Posterior vena cava (tissue), 2 donors: ENCODE results near the gene PMEPA1. TPM values are rescaled to one million over a fixed set of nuclear protein-coding genes. Genes with fewer than 3 reads are reported as not detected.

Source experiments
- DNase-seq: peaks from one replicate; pipeline ENCODE4 v3.0.0-alpha.2; 2020; ENCODE audit warnings: low spot score
- intact Hi-C, 2 donors: fragments of 100-400 bp; cut with DNase I; formaldehyde crosslinking; loops; one replicate each; pipeline versions ENCODE4 v1.14.1 to v1.14.2; 2022 to 2023
- long read RNA-seq, 2 donors: library from polyadenylated mRNA; unstranded; transcript quantifications; one replicate each; pipeline ENCODE4 v2.0.0, GENCODE V29; 2020 to 2021
- total RNA-seq, 2 donors: library from RNA; stranded (reverse); fragmentation: NEBNext Ultra II Directional; extraction: Animal tissue kit (Norgen Biotek cat#: 25700); gene quantifications; one replicate each; pipeline ENCODE4 v1.2.1, GENCODE V29; 2021
- donor health status: DM: yes; HTN: yes; CAD: no.
- donor health status: DM: yes; HTN: yes; CAD: no.

PMEPA1 gene
- 10 to 100 TPM; 45.6 to 55.6 TPM for total RNA-seq
- long read RNA-seq, donor 1, full-length matches to known transcripts: 21 of 39 reads
- long read RNA-seq, donor 1, partial matches to known transcripts: 2 of 39 reads
- long read RNA-seq, donor 1, other reads (novel, unspliced or antisense): 16 of 39 reads
- long read RNA-seq, donor 2, full-length matches to known transcripts: 13 of 34 reads
- long read RNA-seq, donor 2, partial matches to known transcripts: 8 of 34 reads
- long read RNA-seq, donor 2, other reads (novel, unspliced or antisense): 13 of 34 reads

DNA sequence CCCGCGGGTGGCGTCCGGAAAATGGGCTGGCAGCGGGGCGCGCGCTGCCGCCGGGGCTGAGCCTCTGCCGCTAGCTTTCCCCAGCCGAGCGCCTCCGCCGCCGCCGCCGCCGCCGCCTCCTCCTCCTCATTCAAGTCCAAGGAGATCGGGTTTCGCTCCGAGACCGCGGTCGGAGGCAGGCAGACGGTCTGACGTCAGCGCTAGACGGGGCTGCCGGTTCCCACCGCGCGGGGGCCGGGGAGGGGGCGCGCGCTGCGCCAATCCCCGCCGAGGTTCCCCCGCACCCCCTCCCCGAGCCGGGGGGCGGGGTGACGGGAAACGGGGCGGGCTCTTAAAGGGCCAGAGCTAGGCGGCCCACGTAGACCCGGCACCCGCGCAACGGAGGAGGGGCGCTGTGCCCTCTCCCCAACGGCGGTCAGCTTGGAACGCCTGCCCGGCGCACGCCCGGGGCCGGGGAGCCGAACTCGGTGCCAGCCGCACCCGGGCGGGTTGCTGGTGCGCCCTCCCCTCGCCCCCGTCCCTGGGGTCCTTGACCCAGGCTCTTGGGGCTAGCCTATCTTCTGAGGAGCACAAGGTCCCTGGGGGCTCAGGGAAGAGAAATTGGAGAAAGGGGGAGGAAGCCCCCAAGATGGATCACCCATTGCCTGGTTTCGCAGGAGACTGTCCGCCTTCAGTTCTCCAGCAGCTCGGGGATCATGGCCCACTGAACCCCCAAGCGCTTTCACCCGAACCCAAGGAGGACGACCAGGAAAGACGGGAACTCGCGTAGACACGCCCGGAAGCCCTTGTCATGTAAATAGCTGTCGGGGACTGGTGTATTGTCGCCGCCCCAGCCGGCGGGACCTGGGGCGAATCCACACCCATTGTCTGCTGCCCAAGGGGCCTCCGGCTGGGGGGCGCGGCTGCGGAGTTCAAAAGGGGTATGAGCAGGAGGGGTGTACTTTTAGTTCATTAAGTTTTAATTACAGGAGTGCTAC, at the start of gene PMEPA1:
PMEPA1 (minus strand) TSS at position 193 of the 977 bp plus-strand sequence. CDS start 433 bp downstream, outside the sequence.
- DNase-seq: peak; percentile 97
- intact Hi-C loops: no loop called here

DNA sequence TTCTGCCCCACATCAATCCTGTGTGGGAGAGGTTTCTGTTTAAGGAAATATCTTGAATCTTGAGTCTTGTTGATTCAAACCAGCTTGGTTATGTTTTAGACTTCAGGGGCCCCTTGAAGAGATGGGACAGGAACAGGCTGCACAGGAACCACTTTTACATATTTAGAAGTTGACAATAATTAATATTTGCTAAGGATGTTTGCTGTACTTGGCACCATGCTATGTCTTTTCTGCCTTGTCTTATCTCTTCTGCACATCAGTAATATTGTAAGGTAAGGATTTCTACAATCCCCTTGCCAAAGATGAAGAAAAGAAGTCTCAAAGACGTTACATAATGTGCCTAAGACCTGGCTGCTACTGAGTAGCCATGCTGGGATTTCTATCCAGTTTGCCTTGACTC, 48.0 kb upstream of the PMEPA1 start:
- no peak for DNase-seq
- intact Hi-C loops: no loop called here

DNA sequence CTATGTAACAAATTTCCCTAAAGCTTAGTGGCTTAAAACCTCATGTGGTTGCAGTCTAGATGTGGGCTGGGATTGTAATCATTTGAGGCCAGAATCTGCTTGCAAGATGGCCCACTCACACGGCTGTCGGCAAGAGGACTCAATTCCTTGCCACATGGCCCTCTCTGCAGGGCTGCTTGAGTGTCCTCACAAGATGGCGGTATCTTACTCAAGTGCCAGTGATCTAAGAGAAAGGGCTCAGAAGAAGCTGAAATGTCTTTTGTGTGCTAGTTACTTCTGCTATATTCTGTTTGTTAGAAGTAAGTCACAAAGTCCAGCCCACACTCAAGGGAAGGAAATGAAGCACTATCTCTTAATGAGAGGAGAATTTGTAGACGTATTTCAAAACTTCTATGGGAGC, 47.1 kb upstream of the PMEPA1 start:
- intact Hi-C loops: no loop called here
- DNase-seq: no peak

DNA sequence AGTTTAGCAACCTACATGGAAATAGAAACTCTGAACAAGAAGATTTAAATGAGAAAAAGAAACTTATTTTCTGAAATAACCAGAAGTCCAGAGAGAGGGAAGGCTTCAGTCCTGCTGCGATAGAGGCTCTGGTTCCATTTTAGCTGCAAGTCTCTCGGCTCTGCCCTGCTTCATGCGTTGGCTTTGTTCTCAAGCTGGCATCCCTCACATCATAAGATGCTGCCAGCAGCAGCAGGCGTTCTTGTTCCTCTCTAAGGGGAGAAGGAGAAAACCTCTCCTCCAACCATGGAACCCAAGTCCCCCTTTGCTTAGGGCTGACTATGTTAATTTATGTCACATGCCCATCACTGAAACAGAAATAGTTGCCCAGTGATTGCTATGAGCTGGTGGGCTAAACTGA, 46.4 kb upstream of the PMEPA1 start:
- intact Hi-C loops: no loop called here
- no peak for DNase-seq

DNA sequence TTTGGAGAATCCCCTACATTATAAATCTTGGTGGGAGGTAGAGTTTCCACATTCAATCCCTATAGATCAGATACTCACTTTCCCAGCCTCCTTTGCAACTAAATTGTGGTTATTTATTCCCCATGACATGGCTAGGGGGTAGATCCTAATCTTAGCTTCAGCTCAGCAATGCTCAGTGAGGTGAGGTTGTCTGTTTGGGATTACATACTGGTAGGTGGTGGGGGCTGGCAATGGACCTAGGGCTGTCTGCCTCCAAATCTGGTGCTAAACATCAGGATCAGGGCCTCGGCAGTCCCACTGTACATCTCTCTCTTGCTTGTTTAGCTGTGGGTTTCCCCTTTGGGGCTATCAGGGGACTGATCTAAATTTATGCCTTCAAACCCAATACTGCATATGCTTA, 45.8 kb upstream of the PMEPA1 start:
- no peak for DNase-seq
- intact Hi-C loops: no loop called here

DNA sequence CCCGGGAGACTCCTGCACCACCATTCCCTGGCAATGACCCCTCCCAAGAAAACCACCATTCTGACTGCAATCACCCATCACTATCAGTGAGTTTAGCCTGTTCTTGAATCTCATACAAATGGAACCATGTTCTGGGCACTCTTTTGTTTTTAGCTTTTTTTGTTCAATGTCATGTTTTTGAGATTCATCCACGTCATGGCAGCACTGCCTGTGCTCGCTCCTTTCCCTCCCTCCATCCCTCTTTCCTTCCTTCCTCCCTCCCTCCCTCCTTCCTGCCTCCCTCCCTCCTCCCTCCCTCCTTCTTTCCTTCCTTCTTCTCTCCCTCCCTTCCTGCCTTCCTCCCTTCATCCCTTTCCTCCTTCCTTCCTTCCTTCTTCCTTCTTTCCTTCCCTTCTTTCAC, 44.4 kb upstream of the PMEPA1 start:
- intact Hi-C loops: no loop called here
- no peak for DNase-seq

DNA sequence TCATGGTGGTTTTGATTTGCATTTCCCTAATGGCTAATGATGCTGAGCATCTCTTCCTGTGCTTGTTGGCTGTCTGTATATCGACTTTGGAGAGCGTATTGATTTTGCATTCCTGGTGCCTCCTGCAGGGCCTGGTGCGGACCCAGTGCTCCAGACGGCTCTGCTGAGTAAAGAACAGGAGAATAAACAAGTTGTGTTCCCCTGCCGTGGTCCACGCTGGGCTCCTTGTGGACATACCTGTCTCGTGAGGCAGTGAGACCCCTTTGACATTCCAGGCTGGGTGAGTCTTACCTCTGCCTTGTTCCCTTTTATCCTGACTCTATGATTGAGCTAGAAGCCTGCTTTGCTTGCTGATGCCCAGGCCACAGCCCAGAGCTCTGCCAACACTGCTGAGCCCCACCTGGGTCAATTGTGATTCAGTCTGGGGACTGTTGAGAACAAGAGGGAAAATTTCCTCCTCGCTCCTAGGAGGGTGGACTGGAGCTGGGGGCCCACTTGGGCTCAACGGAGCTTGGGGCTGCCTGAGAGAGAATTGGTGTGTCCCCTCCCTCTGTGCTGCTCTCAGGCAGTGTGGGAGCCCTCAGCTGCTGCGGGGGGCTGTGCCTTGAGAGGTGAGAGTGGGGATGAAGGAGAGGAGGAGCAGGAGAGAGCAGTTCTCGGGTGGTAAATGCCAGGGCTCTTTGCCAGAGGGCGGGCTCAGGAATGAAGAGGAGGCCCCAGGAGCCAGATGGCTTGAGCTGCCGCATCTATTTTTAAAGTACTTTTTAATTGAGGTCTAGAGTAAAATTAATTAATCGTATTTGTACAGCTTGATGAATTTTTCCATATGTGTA, 43.7 kb upstream of the PMEPA1 start:
- peak; percentile 76 for DNase-seq
- intact Hi-C loops: no loop called here

- DNase-seq: peak; percentile 11
- intact Hi-C loops: no loop called here
These were observed 41.6 kb upstream of the PMEPA1 start for GRCh38 chr20:57751411-57751810.

DNA sequence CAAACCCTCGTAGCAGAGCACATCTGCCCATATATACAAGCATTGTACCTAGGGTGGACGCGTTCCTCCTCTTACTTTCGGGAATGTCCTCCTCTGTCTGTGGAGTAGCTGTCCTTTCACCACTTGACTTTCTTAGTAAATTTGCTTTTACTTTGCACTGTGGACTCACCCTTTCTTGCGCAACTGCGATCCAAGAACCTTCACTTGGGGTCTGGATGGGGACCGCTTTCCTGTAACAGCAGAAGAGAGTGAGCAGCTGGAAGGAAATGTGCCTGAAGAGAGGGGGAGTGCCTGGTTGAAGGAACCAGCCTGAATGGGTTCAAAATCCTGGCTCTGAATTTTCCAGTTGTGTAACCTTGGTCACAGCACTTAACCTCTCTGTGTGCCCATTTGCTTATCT, 40.1 kb upstream of the PMEPA1 start:
- intact Hi-C loops: no loop called here
- DNase-seq: peak; percentile 20

- no peak for DNase-seq
These were observed 39.4 kb upstream of the PMEPA1 start for GRCh38 chr20:57749131-57749690.

DNA sequence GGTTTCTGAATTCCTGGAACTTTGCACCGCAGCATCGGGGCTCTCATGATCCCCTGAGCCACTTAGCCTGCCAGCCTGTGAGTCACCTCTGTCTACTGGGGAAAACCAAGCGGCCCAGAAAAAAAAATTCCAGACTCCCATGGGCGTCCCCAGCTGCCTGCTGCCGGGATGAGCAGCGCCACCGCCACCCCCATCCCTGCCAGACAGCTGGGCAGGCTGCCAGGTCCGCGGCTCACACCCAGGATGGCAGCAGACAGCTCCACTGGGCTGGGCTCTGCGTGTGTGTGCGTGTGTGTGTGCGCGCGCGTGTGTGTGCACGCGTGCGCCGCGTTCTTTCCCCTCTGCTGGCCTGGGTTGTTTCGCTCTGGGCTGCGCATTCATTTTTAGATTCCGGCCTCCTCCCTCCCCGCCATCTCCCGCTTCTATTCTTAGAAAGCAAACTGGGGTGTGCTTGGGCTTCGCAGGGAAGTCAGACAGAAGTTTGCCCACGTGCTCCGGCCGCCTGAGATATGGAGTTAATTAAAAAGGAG, 38.9 kb upstream of the PMEPA1 start:
- DNase-seq: peak; percentile 95
- intact Hi-C loops: no loop called here

More at GRCh38 chr20:57749131-57749690, 39.4 kb upstream of the PMEPA1 start:
- intact Hi-C loops: no loop called here

DNA sequence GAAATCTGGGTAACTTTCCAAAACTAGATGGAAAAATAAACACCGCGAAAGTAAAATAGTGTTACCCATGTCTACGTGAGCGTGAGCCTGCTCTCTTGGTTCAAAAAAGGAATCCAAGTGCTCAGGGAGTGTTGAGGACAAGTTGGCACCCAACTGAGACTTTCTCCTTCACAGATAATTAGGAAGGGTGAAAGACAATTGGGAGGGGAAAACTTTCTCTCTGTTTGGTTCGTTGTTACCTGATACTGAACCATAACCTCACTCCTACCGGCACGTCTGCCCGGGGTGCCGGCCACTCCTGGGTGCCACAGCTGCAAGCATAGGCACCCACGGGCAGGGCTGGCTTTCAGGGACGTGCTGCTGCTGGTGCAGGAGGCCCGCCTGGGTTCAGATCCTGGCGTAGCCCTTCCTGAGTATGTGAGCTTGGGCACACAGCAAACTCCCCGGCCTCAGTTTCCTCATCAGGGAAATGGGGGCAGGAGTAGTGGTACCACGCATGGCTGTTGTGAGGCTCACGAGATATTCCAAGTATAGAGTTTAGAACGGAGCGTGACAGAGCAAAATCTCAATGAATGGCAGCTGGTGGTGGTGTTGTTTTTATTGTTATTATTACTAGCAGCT, 38.2 kb upstream of the PMEPA1 start:
- DNase-seq: peak; percentile 64
- intact Hi-C loops: no loop called here

DNA sequence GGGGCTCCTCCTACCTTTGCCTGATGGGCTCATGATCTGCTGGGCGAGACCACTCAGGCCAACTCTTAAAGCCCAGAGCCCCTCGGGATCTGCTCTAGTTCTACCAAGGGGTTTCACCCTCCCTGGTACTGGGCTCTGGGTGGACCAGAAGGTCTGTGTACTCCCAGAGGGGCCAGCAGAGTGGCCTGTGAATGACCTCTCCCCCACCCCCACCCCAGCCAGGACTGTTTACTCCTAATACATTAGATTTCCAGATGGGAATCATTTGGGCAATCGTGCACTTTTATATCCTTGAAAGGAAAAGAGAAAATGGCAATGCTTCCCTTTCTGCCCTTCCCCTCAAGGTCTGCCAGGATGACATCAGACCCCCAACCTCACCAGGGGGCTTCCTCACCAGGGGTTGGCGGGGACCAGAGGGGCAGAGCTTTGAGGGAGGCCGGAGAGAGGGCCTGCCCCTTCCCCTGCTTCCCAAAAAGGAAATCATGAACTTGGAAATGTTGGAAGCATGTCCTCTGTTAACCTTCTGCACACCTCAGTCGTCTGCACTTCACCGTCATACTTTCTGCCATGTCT, 37.1 kb upstream of the PMEPA1 start:
- intact Hi-C loops: no loop called here
- peak; percentile 72 for DNase-seq

- intact Hi-C loops: no loop called here
- peak; percentile 53 for DNase-seq
These were observed 36.4 kb upstream of the PMEPA1 start for GRCh38 chr20:57746201-57746600.

- intact Hi-C loops: no loop called here
- no peak for DNase-seq
These were observed 34.4 kb upstream of the PMEPA1 start for GRCh38 chr20:57744206-57744605.

- intact Hi-C loops: no loop called here
- DNase-seq: peak; percentile 34
These were observed 33.8 kb upstream of the PMEPA1 start for GRCh38 chr20:57743450-57744095.

DNA sequence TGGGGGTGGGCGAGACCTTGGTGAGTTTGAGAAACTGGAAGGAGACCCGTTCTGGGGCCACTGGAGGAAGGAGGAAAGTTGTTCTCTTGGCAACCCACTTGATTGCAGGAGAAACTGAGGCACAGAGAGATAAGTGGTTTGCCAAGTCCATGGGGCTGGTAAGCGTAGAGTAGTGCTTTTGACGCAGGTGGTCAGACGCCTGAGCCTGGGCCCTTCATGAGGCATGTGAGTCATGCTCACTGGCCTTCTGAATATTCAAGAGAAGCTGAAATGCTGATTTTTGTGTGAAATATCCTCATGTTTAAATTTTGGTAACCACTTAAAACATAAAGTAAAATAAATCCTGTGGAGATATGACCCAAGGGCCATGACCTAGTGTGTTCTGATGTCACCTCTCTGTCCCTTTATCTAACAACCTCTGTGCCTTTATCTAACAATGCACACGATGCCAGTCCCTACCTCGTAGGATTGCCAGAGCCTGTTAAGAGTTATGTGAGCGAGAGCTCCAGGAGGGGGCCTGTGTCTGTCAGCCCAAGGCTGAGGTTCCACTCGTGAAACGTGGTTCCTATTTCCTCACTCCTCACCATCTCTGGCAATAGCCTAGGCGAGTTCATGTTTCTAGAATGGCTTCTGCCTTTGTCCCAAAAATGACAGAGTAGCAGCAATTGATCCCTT, 32.8 kb upstream of the PMEPA1 start:
- DNase-seq: peak; percentile 25
- intact Hi-C loops: no loop called here
